HepG2 (cell line): Measurements from ENCODE around the gene WDR7. TPM values are rescaled to one million over a fixed set of nuclear protein-coding genes. Genes with fewer than 3 reads are reported as not detected.

Source experiments
- ATAC-seq: fragments of 200-7000 bp; cut with Tn5 transposase; 3 replicates; pipeline ENCODE4 v1.9.1; 2020; ENCODE audit warnings: mild to moderate bottlenecking, moderate library complexity
- BruUV-seq: library from RNA; stranded (reverse); fragments of 400-500 nt; replicated peaks from 2 replicates; lab custom pipeline; 2021; lab: Mats Ljungman, UMichigan
- CTCF ChIA-PET: fragments of 300-600 bp; formaldehyde crosslinking; extraction: SDS; loops from one replicate; lab custom pipeline; 2021; ENCODE audit warnings: low total read pairs, inconsistent platforms, low intra/inter-chr PET ratio; lab: Yijun Ruan, JAX
- POLR2A ChIA-PET: fragments of 350-600 bp; sonication (Branson Sonifier 250); formaldehyde crosslinking; loops from one replicate; lab custom pipeline; 2020; ENCODE audit warnings: antibody characterized with exemption, inconsistent platforms; lab: Yijun Ruan, JAX
- DNase-seq: peaks from one replicate; pipeline ENCODE4 v3.0.0-alpha.2; 2015; ENCODE audit warnings: low spot score
- FAIRE-seq: peaks from 3 replicates; lab custom pipeline; 2011; peaks lifted over from hg19 to GRCh38; lab: Jason Lieb, UNC
- H2AFZ ChIP-seq: one replicate; pipeline ENCODE4 v1.6.1; 2011; ENCODE audit warnings: low read length, inconsistent platforms
- H3K27ac ChIP-seq: fragments of 300-600 bp; 3 replicates; pipeline ENCODE4 v1.8.0; 2011; ENCODE audit warnings: mixed run types, mild to moderate bottlenecking, mixed read lengths, low read length, inconsistent platforms; ENCODE audit not compliant: insufficient read depth; ENCODE audit errors: extremely low read length
- H3K27me3 ChIP-seq, 2 experiments: fragments of 200-600 bp in 1 of 2; 2 replicates in 1 of 2; 3 replicates in 1 of 2; pipeline versions ENCODE4 v1.6.0 to v1.8.0; 2011; ENCODE audit warnings: low read length in 2 of 2, mild to moderate bottlenecking in 2 of 2, moderate library complexity in 2 of 2, inconsistent platforms in 1 of 2; ENCODE audit not compliant: insufficient read depth in 2 of 2, control insufficient read depth in 1 of 2
- H3K36me3 ChIP-seq, 2 experiments: fragments of 200-600 bp in 1 of 2; replicated peaks in 1 of 2; 2 replicates in 1 of 2; 3 replicates in 1 of 2; pipeline versions ENCODE4 v1.5.1 to v1.8.0; 2011; ENCODE audit warnings: low read length in 2 of 2, inconsistent platforms in 1 of 2; ENCODE audit not compliant: insufficient read depth in 2 of 2, control insufficient read depth in 1 of 2
- H3K4me1 ChIP-seq: 2 replicates; pipeline ENCODE4 v1.5.1; 2012; ENCODE audit warnings: low read length, inconsistent platforms; ENCODE audit not compliant: insufficient read depth
- H3K4me2 ChIP-seq: 2 replicates; pipeline ENCODE4 v1.6.0; 2011; ENCODE audit warnings: low read depth, low read length, inconsistent platforms
- H3K4me3 ChIP-seq, 3 experiments: fragments of 200-600 bp in 1 of 3; sonication (generic), shearing (Covaris generic) in 1 of 3; replicated peaks in 1 of 3; 2 replicates each; pipeline ENCODE4 v1.5.1; 2011 to 2016; ENCODE audit warnings: low read length in 3 of 3, inconsistent platforms in 2 of 3, low read depth in 2 of 3, mild to moderate bottlenecking in 2 of 3, control low read depth in 1 of 3, mixed read lengths in 1 of 3; ENCODE audit not compliant: insufficient read depth in 1 of 3
- H3K79me2 ChIP-seq: one replicate; pipeline ENCODE4 v1.6.1; 2011; ENCODE audit warnings: low read length, inconsistent platforms; ENCODE audit not compliant: insufficient read depth
- H3K9ac ChIP-seq: 2 replicates; pipeline ENCODE4 v1.6.0; 2011; ENCODE audit warnings: mild to moderate bottlenecking, low read depth, low read length, inconsistent platforms; ENCODE audit not compliant: insufficient read depth
- H3K9me3 ChIP-seq: 2 replicates; pipeline ENCODE4 v1.5.1; 2012; ENCODE audit warnings: mild to moderate bottlenecking, low read length
- H4K20me1 ChIP-seq: 2 replicates; pipeline ENCODE4 v1.6.0; 2011; ENCODE audit warnings: inconsistent platforms, mild to moderate bottlenecking, low read length, moderate library complexity; ENCODE audit not compliant: insufficient read depth
- GTF3A ChIP-seq: sonication (generic); formaldehyde crosslinking; conservative IDR thresholded peaks from 2 replicates; pipeline ENCODE4 v1.4.0; 2020; ENCODE audit warnings: mild to moderate bottlenecking, missing genetic modification reagents
- SPEN ChIP-seq: sonication (generic); formaldehyde crosslinking; IDR thresholded peaks from 2 replicates; pipeline ENCODE4 v1.5.1; 2020; ENCODE audit warnings: low read depth, mild to moderate bottlenecking, missing genetic modification reagents
- SRF ChIP-seq: IDR thresholded peaks from 2 replicates; pipeline ENCODE4 v1.6.1; 2011; ENCODE audit warnings: mild to moderate bottlenecking, low read depth, low read length, moderate library complexity
- ZNF512 ChIP-seq: sonication (generic); formaldehyde crosslinking; IDR thresholded peaks from 2 replicates; pipeline ENCODE4 v1.4.0; 2020; ENCODE audit warnings: mild to moderate bottlenecking, missing genetic modification reagents
- ZNF746 ChIP-seq: sonication (generic); formaldehyde crosslinking; IDR thresholded peaks from 2 replicates; pipeline ENCODE4 v1.8.0; 2022; ENCODE audit warnings: mild to moderate bottlenecking, missing genetic modification reagents
- WGBS: methylation state at CpG from one replicate; pipeline ENCODE4 v1.1.6; 2017; ENCODE audit warnings: low lambda C conversion rate; 5-methylcytosine and 5-hydroxymethylcytosine counted together
- in situ Hi-C: cut with HindIII; loops from 2 replicates; pipeline ENCODE4 v1.10.0; 2017; ENCODE audit warnings: low pct_unique_long_range_greater_than_20kb; ENCODE audit not compliant: extremely low pct_ligation_motif_present
- intact Hi-C: fragments of 100-400 bp; cut with micrococcal nuclease; formaldehyde crosslinking; loops from one replicate; pipeline ENCODE4 v1.10.0; 2022; ENCODE audit not compliant: unreplicated experiment
- polyA plus RNA-seq, 8 experiments: library from polyadenylated mRNA; depleted of rRNA in 3 of 8; stranded (reverse) in 7 of 8; unstranded in 1 of 8; fragments of >200 nt; fragmentation: Illumina TruSeq in 4 of 8; extraction: Trizol in 4 of 8; gene quantifications; 2 replicates each; pipeline versions ENCODE4 v1.2.1 to v1.2.3, GENCODE V29; 2011 to 2016; ENCODE audit warnings: low read depth in 4 of 8, missing spikeins in 1 of 8, mixed read lengths in 1 of 8; ENCODE audit not compliant: insufficient read depth in 1 of 8
- total RNA-seq, 5 experiments: library from RNA; depleted of rRNA; stranded (reverse); fragments of >200 nt; fragmentation: Illumina TruSeq; extraction: Trizol; gene quantifications; 2 replicates each; pipeline ENCODE4 v1.2.3, GENCODE V29; 2016; ENCODE audit warnings: low read depth in 1 of 5
- TF ChIP-seq, protein P1 (sequence below): sonication (generic); formaldehyde crosslinking; IDR thresholded peaks from 2 replicates; pipeline ENCODE4 v1.5.0; 2020; ENCODE audit warnings: missing genetic modification reagents

The WDR7 gene
- total and polyA plus RNA-seq, 2 of the 13 experiments (the other 11 are each of a cell fraction or from before 2014, with no cell fraction given), result 2.0 to 7.8 TPM

- H3K9me3 ChIP-seq, result no peaks in the 10 kb centered on the region
- CTCF ChIA-PET, result no interaction called here
- no peaks in the 10 kb centered on the region for H3K4me1 ChIP-seq
- H3K4me3 ChIP-seq, result no peak overlapping the region
- H3K36me3 ChIP-seq, result no peaks in the 10 kb centered on the region
- no peak for TF ChIP-seq SPEN (CRISPR knock-in tag)
- TF ChIP-seq SRF, result no peak
- TF ChIP-seq, protein P1, sequence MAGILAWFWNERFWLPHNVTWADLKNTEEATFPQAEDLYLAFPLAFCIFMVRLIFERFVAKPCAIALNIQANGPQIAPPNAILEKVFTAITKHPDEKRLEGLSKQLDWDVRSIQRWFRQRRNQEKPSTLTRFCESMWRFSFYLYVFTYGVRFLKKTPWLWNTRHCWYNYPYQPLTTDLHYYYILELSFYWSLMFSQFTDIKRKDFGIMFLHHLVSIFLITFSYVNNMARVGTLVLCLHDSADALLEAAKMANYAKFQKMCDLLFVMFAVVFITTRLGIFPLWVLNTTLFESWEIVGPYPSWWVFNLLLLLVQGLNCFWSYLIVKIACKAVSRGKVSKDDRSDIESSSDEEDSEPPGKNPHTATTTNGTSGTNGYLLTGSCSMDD (CRISPR knock-in tag), result no peak
- no peak for TF ChIP-seq GTF3A (CRISPR knock-in tag)
- no peak for TF ChIP-seq ZNF746 (CRISPR knock-in tag)
- no peak for TF ChIP-seq ZNF512 (CRISPR knock-in tag)
- no TSS peak for BruUV-seq
- DNase-seq (no peak), FAIRE-seq (no peak), ATAC-seq (no peak)
- H2AFZ ChIP-seq, result no peak overlapping the region
- no peak overlapping the region for H3K27ac ChIP-seq
- POLR2A ChIA-PET, result no interaction called here
- H3K79me2 ChIP-seq, result no peaks in the 10 kb centered on the region
- intact Hi-C loops (no loop called here), in situ Hi-C loops (no loop called here)
- no peak overlapping the region for H3K9ac ChIP-seq
- 92% methylated on average over 10 of the region's 10 CpGs for WGBS
- no peaks in the 10 kb centered on the region for H3K27me3 ChIP-seq
- H3K4me2 ChIP-seq, result no peak overlapping the region
- no peaks in the 10 kb centered on the region for H4K20me1 ChIP-seq
Measured at GRCh38 chr18:56935434-56936040, 284.4 kb downstream of the WDR7 start.
